ENCODE measurements around the gene MAG.

Gene MAG

GRCh38 chr19:35288331-35288730 is 3.6 kb upstream of the MAG start:
- no peak for ATAC-seq
- Mint-ChIP-seq H3K4me3 (no peak overlapping the region), H3K9me3 (no peaks in the 10 kb centered on the region), H3K27me3 (no peaks in the 10 kb centered on the region), H3K36me3 (no peaks in the 10 kb centered on the region), H3K27ac (no peak overlapping the region), H3K4me1 (peaks cover 27% of the 10 kb centered on the region)

- H3K4me3 Mint-ChIP-seq, result no peak overlapping the region
- no peaks in the 10 kb centered on the region for H3K9me3 Mint-ChIP-seq
- peaks cover 23% of the 10 kb centered on the region for H3K4me1 Mint-ChIP-seq
- H3K27ac Mint-ChIP-seq, result no peak overlapping the region
- no peaks in the 10 kb centered on the region for H3K36me3 Mint-ChIP-seq
- ATAC-seq, result no peak
- no peaks in the 10 kb centered on the region for H3K27me3 Mint-ChIP-seq
Observed at GRCh38 chr19:35288906-35289305, 3.1 kb upstream of the MAG start.

GRCh38 chr19:35290381-35291127 is 1.4 kb upstream of the MAG start:
- ATAC-seq, result no peak
- Mint-ChIP-seq H3K27me3 (no peaks in the 10 kb centered on the region), H3K4me3 (no peak overlapping the region), H3K9me3 (no peaks in the 10 kb centered on the region), H3K36me3 (no peaks in the 10 kb centered on the region), H3K27ac (no peak overlapping the region), H3K4me1 (peaks cover 24% of the 10 kb centered on the region)

- H3K27ac Mint-ChIP-seq, result no peak overlapping the region
- no peak overlapping the region for H3K4me3 Mint-ChIP-seq
- peaks cover 30% of the 10 kb centered on the region for H3K4me1 Mint-ChIP-seq
- no peak for ATAC-seq
- H3K36me3 Mint-ChIP-seq, result no peaks in the 10 kb centered on the region
- no peaks in the 10 kb centered on the region for H3K27me3 Mint-ChIP-seq
- no peaks in the 10 kb centered on the region for H3K9me3 Mint-ChIP-seq
Observed at GRCh38 chr19:35291259-35291658, 702 bp upstream of the MAG start.

GRCh38 chr19:35292421-35293362 is 731 bp downstream of the MAG start:
- no peak for ATAC-seq
- Mint-ChIP-seq H3K4me3 (no peak overlapping the region), H3K9me3 (no peaks in the 10 kb centered on the region), H3K27me3 (no peaks in the 10 kb centered on the region), H3K4me1 (peaks cover 30% of the 10 kb centered on the region), H3K36me3 (no peaks in the 10 kb centered on the region), H3K27ac (no peak overlapping the region)

- Mint-ChIP-seq H3K4me3 (no peak overlapping the region), H3K4me1 (peaks cover 30% of the 10 kb centered on the region), H3K9me3 (no peaks in the 10 kb centered on the region), H3K27ac (no peak overlapping the region), H3K36me3 (no peaks in the 10 kb centered on the region), H3K27me3 (no peaks in the 10 kb centered on the region)
- no peak for ATAC-seq
Observed at GRCh38 chr19:35293363-35293739, 1.4 kb downstream of the MAG start.

- Mint-ChIP-seq H3K36me3 (no peaks in the 10 kb centered on the region), H3K27ac (no peak overlapping the region), H3K4me3 (no peak overlapping the region), H3K4me1 (peaks cover 30% of the 10 kb centered on the region), H3K9me3 (no peaks in the 10 kb centered on the region), H3K27me3 (no peaks in the 10 kb centered on the region)
- no peak for ATAC-seq
Observed at GRCh38 chr19:35293808-35294207, 1.8 kb downstream of the MAG start.

- Mint-ChIP-seq H3K4me3 (no peak overlapping the region), H3K36me3 (no peaks in the 10 kb centered on the region), H3K27me3 (no peaks in the 10 kb centered on the region), H3K4me1 (peaks cover 30% of the 10 kb centered on the region), H3K27ac (no peak overlapping the region), H3K9me3 (no peaks in the 10 kb centered on the region)
- no peak for ATAC-seq
Observed at GRCh38 chr19:35294328-35294727, 2.4 kb downstream of the MAG start.

- no peak for ATAC-seq
- Mint-ChIP-seq H3K9me3 (no peaks in the 10 kb centered on the region), H3K4me3 (no peak overlapping the region), H3K4me1 (peaks cover 30% of the 10 kb centered on the region), H3K36me3 (no peaks in the 10 kb centered on the region), H3K27me3 (no peaks in the 10 kb centered on the region), H3K27ac (no peak overlapping the region)
Observed at GRCh38 chr19:35294859-35295791, 3.2 kb downstream of the MAG start.

- Mint-ChIP-seq H3K27me3 (no peaks in the 10 kb centered on the region), H3K27ac (no peak overlapping the region), H3K9me3 (no peaks in the 10 kb centered on the region), H3K36me3 (no peaks in the 10 kb centered on the region), H3K4me3 (no peak overlapping the region), H3K4me1 (peaks cover 29% of the 10 kb centered on the region)
- peak; percentile 73 for ATAC-seq
Observed at GRCh38 chr19:35295792-35296462, 4.0 kb downstream of the MAG start.

GRCh38 chr19:35296644-35297514 is 4.9 kb downstream of the MAG start:
- no peaks in the 10 kb centered on the region for H3K36me3 Mint-ChIP-seq
- peaks cover 20% of the 10 kb centered on the region for H3K4me1 Mint-ChIP-seq
- H3K27ac Mint-ChIP-seq, result no peak overlapping the region
- ATAC-seq, result no peak
- H3K27me3 Mint-ChIP-seq, result no peaks in the 10 kb centered on the region
- H3K4me3 Mint-ChIP-seq, result no peak overlapping the region
- no peaks in the 10 kb centered on the region for H3K9me3 Mint-ChIP-seq

- H3K27ac Mint-ChIP-seq, result no peak overlapping the region
- ATAC-seq, result no peak
- H3K27me3 Mint-ChIP-seq, result no peaks in the 10 kb centered on the region
- H3K9me3 Mint-ChIP-seq, result no peaks in the 10 kb centered on the region
- H3K4me1 Mint-ChIP-seq, result peaks cover 14% of the 10 kb centered on the region
- H3K4me3 Mint-ChIP-seq, result no peak overlapping the region
- no peaks in the 10 kb centered on the region for H3K36me3 Mint-ChIP-seq
Observed at GRCh38 chr19:35297515-35297848, 5.5 kb downstream of the MAG start.

- Mint-ChIP-seq H3K36me3 (no peaks in the 10 kb centered on the region), H3K27me3 (no peaks in the 10 kb centered on the region), H3K4me3 (no peak overlapping the region), H3K9me3 (no peaks in the 10 kb centered on the region), H3K4me1 (peaks cover 10% of the 10 kb centered on the region), H3K27ac (no peak overlapping the region)
- ATAC-seq, result no peak
Observed at GRCh38 chr19:35297922-35298321, 6.0 kb downstream of the MAG start.

- no peaks in the 10 kb centered on the region for H3K36me3 Mint-ChIP-seq
- H3K9me3 Mint-ChIP-seq, result no peaks in the 10 kb centered on the region
- no peaks in the 10 kb centered on the region for H3K27me3 Mint-ChIP-seq
- no peak overlapping the region for H3K27ac Mint-ChIP-seq
- no peak overlapping the region for H3K4me3 Mint-ChIP-seq
- no peak for ATAC-seq
- peaks cover 7% of the 10 kb centered on the region for H3K4me1 Mint-ChIP-seq
Observed at GRCh38 chr19:35298561-35298972, 6.6 kb downstream of the MAG start.
